22Rv1 (cell line): Measurements from ENCODE around the gene MAU2.

ENCODE experiments used
- CTCF ChIP-seq: fragments of 450-650 bp; IDR thresholded peaks from 2 replicates; pipeline ENCODE4 v1.5.1; 2017; ENCODE audit warnings: mild to moderate bottlenecking
- ZFX ChIP-seq: fragments of 450-650 bp; IDR thresholded peaks from 2 replicates; pipeline ENCODE4 v1.6.1; 2017; ENCODE audit warnings: antibody characterized with exemption, borderline replicate concordance

- TF ChIP-seq CTCF (no peak), ZFX (no peak)
Observed at GRCh38 chr19:19280561-19280960, 40.1 kb upstream of the MAU2 start.
